ENCODE data around the gene TCF20.

GRCh38 chr22:42233879-42234278 is 36.6 kb downstream of the TCF20 start:
- TF ChIP-seq CTCF (IDR thresholded peaks at IDR 0.05; ENCODE audit: poor library complexity) = no peak
- TF ChIP-seq EZH2 (IDR thresholded peaks at IDR 0.05; ENCODE audit: borderline replicate concordance) = no peak

Data from hepatocyte (in vitro differentiated cells).